Stimulated activated effector memory CD8-positive, alpha-beta T cell treated with anti-CD3 and anti-CD28 coated beads, Interleukin-12 subunit alpha, Interleukin-12 subunit beta, amount 100 ng/mL, for 72 hours (primary cell): ENCODE data around the gene CEP83.

Experiments used
- ATAC-seq: fragments of 150-1000 bp; cut with Tn5 transposase; 2 replicates; pipeline ENCODE4 v1.10.0; 2021
- DNase-seq, 2 donors: peaks; one replicate each; pipeline ENCODE4 v3.0.0; 2021 to 2022; ENCODE audit warnings: low spot score in 2 of 2
- H3K27ac Mint-ChIP-seq: one replicate; pipeline ENCODE4 v1.8.0; 2022; ENCODE audit warnings: mild to moderate bottlenecking, mixed read lengths
- H3K36me3 Mint-ChIP-seq: one replicate; pipeline ENCODE4 v1.8.0; 2022; ENCODE audit warnings: mild to moderate bottlenecking, mixed read lengths
- H3K4me1 Mint-ChIP-seq: one replicate; pipeline ENCODE4 v1.8.0; 2022; ENCODE audit warnings: mixed read lengths
- H3K4me3 Mint-ChIP-seq: one replicate; pipeline ENCODE4 v1.8.0; 2022; ENCODE audit warnings: mild to moderate bottlenecking, mixed read lengths
- H3K9me3 Mint-ChIP-seq: one replicate; pipeline ENCODE4 v1.8.0; 2022; ENCODE audit warnings: mixed read lengths

Gene CEP83

DNA sequence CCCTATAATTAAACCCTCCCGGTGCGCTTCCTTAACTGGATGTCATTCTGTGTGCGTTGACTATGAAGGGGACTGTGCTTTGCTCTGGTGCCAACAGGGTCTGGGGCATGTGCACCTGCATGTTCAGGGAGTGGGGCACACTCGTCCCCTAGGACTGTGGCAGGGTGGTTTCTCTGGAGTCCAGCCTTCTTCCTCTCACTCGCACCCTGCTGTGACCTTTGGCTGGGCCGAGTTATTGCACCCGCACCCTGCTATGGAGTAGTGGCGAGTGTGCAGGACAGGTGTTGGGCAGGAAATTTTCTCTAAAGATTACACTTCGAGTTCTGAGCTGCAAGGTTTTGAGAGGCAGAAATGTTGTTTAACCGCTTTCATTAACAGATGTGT, 172.4 kb downstream of the CEP83 start:
- Mint-ChIP-seq H3K4me3 (no peak overlapping the region), H3K9me3 (no peaks in the 10 kb centered on the region), H3K4me1 (peaks cover 30% of the 10 kb centered on the region), H3K36me3 (peaks cover 40% of the 10 kb centered on the region), H3K27ac (no peak overlapping the region)
- ATAC-seq (no peak), DNase-seq (no peak)

DNA sequence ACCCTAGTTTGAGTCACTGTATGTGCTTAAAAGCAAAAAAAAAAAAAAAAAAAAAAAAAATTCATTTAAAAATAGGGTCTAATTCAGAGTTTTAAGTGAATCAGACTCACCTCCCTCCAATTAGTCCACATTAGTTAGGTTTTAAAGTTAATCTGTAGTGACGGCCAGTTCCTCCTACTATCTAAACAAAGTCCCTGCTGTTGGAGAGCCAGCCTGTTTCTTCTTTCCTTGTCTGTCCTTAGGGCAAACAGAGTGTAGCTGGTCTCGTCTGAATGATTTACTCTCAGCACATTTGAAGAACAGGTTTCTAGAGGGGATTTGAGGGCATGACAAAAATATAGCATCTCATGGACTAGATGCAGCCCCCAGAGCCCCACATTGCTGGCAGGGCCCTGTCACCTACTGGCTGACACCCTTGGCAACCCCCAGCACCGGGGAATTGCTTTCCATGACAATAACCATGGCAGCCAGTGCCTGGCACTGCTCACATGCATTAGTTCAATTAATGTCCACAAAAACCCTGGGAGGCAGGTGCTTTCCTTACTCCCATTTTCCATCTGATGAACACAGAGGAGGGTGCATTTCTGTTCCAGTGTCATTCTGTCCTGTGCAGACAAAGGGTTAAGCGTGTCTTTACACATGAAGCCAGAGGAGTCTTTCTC, 173.0 kb downstream of the CEP83 start:
- Mint-ChIP-seq H3K4me1 (peaks cover 35% of the 10 kb centered on the region), H3K4me3 (no peak overlapping the region), H3K36me3 (peaks cover 37% of the 10 kb centered on the region), H3K27ac (no peak overlapping the region), H3K9me3 (no peaks in the 10 kb centered on the region)
- no peak for DNase-seq
- ATAC-seq = no peak

DNA sequence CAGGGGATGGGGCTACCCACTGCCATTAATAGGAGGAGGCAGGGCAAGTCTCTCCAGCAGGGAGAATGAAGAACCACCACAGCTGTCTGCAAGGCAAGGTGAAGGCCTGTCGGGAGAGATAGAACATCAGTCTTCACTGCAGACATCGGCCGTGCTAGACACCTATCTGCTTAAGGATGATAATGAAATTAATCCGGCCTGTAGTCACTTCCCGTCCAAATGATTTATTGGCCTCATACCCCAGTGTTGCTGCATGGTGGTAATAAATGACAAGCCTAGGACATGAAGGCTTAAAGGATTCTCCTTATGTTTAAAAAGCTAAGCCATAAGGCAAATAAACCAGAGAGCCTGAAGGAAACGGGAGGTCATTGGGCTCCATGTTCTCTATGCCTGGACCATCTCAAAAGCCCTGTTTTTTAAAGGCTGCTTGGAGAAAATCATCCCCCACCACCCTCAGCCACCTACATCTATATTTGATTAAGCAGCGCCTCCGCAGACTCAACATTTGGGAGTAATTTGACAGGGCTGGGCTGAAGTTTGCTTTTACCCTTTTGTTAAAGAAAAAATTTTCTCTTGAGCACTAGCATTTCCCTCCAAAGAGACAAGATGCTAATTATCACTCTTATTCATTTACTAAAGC, 173.6 kb downstream of the CEP83 start:
- Mint-ChIP-seq H3K4me3 (no peak overlapping the region), H3K9me3 (no peaks in the 10 kb centered on the region), H3K36me3 (peaks cover 38% of the 10 kb centered on the region), H3K27ac (no peak overlapping the region), H3K4me1 (peaks cover 38% of the 10 kb centered on the region)
- ATAC-seq = no peak
- DNase-seq = no peak

DNA sequence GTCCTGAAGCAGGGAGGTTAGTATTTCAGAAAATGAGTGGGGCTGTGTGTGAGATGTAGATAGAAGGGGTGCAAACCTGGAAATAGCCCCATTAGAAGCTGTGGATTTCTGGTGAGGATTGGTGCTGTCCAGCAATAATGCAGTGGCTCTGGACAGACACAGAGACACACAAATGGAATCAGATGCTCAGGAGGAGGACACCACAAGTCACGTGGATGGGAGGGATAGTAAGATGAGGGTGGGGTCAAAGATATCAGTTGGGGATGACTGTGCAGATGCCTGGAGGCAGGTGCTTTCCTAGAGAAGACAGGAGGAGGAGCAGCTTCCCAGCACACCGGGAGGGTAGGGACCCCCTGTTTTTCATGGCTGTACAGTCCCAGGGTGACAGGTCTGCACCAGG, 174.8 kb downstream of the CEP83 start:
- ATAC-seq (no peak), DNase-seq (no peak)
- Mint-ChIP-seq H3K27ac (no peak overlapping the region), H3K4me3 (no peak overlapping the region), H3K9me3 (no peaks in the 10 kb centered on the region), H3K4me1 (peaks cover 38% of the 10 kb centered on the region), H3K36me3 (peaks cover 38% of the 10 kb centered on the region)

DNA sequence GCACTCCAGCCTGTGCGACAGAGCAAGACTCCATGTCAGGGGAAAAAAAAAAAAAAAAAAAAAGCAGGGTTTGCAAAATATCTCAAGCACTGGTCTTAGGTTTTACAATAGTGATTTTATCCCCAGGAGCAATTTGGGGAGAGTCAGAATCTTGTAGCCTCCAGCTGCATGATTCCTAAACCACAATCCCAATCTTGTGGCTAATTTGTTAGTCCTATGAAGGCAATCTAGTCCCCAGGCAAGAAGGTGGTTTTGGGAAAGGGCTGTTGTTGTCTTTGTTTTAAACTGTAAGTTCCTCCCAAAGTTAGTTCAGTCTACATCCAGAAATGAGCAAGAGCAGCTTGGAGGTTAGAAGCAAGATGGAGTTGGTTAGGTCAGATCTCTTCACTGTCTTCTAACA, 175.6 kb downstream of the CEP83 start:
- ATAC-seq = no peak
- Mint-ChIP-seq H3K9me3 (no peaks in the 10 kb centered on the region), H3K4me3 (no peak overlapping the region), H3K27ac (no peak overlapping the region), H3K4me1 (peaks cover 38% of the 10 kb centered on the region), H3K36me3 (peaks cover 41% of the 10 kb centered on the region)
- DNase-seq = no peak

DNA sequence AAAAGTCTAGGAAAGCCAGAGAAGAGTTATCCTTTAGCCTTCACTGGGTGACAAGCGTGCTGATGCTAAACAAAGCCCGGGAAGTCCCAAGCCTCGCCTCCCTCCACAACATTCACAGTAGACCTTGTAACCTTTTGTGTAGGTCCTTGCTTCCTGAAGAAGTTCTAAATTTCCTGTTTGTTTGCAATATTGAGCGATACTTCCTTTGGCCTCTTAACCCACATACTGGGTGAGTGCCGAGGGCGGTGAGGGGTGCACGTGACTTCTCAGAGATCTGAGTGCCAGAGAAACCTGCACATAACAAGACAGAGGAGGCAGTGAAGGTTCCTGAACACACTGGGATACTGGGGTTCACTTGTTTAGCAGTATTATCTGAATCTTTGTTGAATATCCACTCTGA, 177.0 kb downstream of the CEP83 start:
- ATAC-seq (peak; percentile 80), DNase-seq (no peak)
- Mint-ChIP-seq H3K4me3 (peak overlapping the region; percentile 64), H3K36me3 (peaks cover 32% of the 10 kb centered on the region), H3K4me1 (peaks cover 38% of the 10 kb centered on the region), H3K27ac (peak overlapping the region; percentile 83), H3K9me3 (no peaks in the 10 kb centered on the region)

DNA sequence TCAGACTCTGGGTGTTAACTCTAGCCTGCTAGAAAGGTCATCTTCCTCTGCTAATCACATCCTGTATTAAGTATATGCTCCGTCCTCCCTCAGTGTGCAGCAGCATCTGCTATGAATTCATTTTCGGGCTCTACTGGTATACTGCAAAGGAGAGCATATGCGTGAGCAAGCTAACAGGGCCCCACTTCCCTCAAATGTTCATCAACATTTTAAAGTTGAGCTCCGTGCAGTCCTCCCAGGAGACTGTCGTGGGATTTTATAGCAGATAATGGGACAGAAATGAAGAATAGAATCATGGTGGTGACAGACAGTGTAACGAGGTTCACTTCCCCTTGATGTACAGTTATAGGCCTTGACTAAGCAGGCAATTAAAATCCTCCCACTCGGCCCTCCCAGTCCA, 179.6 kb downstream of the CEP83 start:
- Mint-ChIP-seq H3K4me3 (no peak overlapping the region), H3K4me1 (peaks cover 32% of the 10 kb centered on the region), H3K9me3 (no peaks in the 10 kb centered on the region), H3K36me3 (peaks cover 25% of the 10 kb centered on the region), H3K27ac (no peak overlapping the region)
- DNase-seq (no peak), ATAC-seq (no peak)

DNA sequence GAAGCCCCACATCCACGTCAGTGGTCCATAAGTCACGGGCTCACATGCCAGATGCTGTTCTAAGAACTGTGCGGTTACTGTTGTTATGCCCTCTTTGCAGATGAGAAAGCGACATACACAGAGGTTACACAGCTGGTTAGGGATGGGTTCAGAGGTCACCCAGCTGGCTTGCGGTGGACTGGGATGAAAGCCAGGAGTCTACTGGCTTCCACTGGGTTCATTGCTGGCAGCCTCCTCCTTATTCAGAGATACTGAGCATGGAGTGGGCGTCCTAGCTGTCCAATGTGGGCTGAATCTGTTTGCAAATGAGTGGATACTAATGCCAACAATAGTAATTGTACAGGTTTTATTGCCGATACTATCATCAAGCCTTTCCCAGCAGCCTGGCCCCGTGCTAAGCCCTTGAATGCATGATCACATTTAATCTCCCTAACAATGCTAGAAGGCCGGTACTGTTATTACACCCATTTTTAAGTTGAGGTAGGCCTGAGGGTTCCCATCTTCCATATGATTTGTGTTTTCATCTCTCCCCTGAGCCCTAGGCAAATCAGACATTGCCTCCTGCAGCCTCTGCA, 182.2 kb downstream of the CEP83 start:
- ATAC-seq (no peak), DNase-seq (no peak)
- H3K36me3 Mint-ChIP-seq = peaks cover 12% of the 10 kb centered on the region
- H3K4me1 Mint-ChIP-seq = peaks cover 17% of the 10 kb centered on the region
- no peaks in the 10 kb centered on the region for H3K9me3 Mint-ChIP-seq
- no peak overlapping the region for H3K4me3 Mint-ChIP-seq
- no peak overlapping the region for H3K27ac Mint-ChIP-seq

DNA sequence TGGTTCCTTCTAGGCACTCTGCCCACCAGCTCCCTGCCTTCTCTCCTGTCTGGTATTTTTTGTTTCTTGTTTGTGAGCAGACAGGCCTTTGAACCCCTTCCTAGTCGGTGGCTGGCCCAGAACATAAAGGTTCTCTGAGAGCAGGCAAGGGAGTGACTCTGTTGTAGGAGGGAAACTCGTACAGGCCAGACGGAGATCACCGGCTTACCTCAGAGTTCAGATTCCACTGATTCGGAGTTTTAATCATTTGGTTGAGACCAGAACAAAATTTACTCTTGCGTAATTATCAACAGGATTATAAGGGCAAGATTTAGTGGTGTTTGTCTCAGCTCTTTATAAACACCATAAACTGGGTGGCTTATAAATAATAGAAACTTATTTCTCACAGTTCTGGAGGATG, 182.9 kb downstream of the CEP83 start:
- Mint-ChIP-seq H3K4me1 (peaks cover 17% of the 10 kb centered on the region), H3K27ac (no peak overlapping the region), H3K9me3 (no peaks in the 10 kb centered on the region), H3K4me3 (no peak overlapping the region), H3K36me3 (peaks cover 8% of the 10 kb centered on the region)
- ATAC-seq (no peak), DNase-seq (no peak)

DNA sequence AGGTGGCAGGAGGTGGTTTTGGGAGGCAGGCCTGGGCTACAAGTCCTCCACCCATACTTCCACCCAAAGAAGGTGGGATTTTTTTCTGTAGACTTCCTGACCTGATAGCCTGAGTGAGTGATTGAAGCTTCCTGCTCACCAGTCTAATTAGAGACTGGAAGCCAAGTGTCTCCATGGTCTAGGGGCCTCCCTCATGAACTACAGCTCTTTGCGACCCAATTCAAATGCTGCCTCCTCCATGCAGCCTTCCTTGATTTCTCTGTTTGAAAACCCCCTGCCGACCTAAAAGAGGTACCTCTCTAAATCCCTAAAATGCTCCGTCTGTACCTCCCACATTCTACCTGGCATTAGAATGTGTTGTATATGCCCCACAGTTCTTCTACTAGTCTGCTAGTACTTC, 186.4 kb downstream of the CEP83 start:
- H3K4me1 Mint-ChIP-seq = peaks cover 38% of the 10 kb centered on the region

DNA sequence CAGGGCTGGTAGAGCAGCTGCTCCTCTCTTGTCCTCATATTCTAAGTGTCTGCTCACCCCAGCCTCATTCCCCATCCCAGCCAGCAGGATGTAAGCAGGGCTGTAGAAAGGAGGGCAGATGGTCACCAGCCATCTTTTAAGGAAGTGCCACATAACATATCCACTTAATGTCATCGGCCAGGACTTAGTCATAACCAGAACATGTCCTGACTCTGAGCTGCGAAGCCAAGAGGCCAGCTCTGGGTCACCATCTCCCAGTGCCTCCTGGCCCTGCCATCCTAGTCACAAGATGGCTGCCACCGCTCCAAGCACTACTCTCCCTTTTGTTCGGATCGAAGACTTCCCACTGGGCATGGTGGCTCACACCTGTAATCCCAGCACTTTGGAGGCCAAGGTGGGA, 187.4 kb downstream of the CEP83 start:
- Mint-ChIP-seq H3K4me3 (no peak overlapping the region), H3K4me1 (peaks cover 47% of the 10 kb centered on the region), H3K36me3 (peaks cover under 1% of the 10 kb centered on the region), H3K9me3 (no peaks in the 10 kb centered on the region), H3K27ac (peak overlapping the region; percentile 41)
- DNase-seq = no peak
- ATAC-seq = no peak

More for the DNA sequence above, 186.4 kb downstream of the CEP83 start:
- H3K36me3 Mint-ChIP-seq = no peaks in the 10 kb centered on the region
- no peaks in the 10 kb centered on the region for H3K9me3 Mint-ChIP-seq
- DNase-seq (no peak), ATAC-seq (no peak)
- H3K4me3 Mint-ChIP-seq = no peak overlapping the region
- H3K27ac Mint-ChIP-seq = no peak overlapping the region

DNA sequence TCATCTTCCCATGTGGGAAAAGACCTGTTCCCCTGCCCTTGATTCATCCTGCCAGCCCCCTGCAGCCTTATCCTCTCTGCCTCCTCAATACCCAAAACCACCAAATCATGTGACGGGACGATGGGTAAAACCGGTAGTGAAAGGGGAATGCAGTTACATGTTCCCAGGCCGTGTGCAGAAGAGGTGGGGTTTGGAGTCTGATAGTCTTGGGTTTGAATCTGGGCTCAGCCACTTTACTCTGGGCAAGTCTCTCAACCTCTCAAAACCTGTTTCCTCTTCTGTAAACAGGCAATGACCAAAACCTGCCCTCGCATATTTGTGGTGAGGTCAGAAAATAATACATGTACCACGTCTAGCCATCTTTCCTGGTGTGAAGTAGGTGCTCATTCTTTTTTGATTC, 188.3 kb downstream of the CEP83 start:
- no peak overlapping the region for H3K4me3 Mint-ChIP-seq
- peaks cover 7% of the 10 kb centered on the region for H3K36me3 Mint-ChIP-seq
- peak; percentile 47 for ATAC-seq
- no peaks in the 10 kb centered on the region for H3K9me3 Mint-ChIP-seq
- peaks cover 53% of the 10 kb centered on the region for H3K4me1 Mint-ChIP-seq
- no peak overlapping the region for H3K27ac Mint-ChIP-seq
- no peak for DNase-seq

DNA sequence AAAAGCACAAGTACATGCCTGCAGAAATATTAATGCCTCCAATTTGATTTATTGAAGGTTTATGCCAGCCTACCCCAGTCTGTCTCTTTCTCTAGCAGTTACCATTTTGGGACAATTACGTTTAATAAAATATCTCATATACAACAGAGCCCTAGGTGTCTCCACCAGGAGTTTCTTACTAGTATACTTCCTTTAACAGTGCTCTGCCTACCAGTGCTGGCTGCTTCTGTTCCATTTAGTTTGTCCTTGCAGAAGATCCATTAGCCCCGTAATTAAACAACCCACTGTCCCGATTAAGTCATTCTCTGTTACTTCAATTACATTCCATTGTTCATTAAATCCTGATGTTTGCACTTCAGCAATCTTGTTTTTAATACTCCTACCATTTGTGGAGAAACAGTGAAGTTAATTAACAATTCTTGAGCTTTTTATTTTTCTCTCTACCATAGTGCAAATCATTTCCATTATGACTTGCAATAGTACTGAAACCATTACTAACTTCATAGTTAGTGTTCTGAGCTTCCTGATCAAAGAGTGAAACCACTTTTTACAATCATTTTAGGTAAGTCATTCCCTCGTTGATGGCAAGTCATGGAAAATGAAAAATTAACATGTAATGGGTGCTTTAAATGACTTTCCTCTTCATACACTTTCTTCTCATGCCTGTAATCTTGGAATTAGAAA, 190.2 kb downstream of the CEP83 start:
- no peak for DNase-seq
- peak overlapping the region; percentile 8 for H3K27ac Mint-ChIP-seq
- H3K9me3 Mint-ChIP-seq = no peaks in the 10 kb centered on the region
- peak overlapping the region; percentile 19 for H3K4me3 Mint-ChIP-seq
- peak; percentile 87 for ATAC-seq
- H3K36me3 Mint-ChIP-seq = peaks cover 22% of the 10 kb centered on the region
- H3K4me1 Mint-ChIP-seq = peaks cover 53% of the 10 kb centered on the region

DNA sequence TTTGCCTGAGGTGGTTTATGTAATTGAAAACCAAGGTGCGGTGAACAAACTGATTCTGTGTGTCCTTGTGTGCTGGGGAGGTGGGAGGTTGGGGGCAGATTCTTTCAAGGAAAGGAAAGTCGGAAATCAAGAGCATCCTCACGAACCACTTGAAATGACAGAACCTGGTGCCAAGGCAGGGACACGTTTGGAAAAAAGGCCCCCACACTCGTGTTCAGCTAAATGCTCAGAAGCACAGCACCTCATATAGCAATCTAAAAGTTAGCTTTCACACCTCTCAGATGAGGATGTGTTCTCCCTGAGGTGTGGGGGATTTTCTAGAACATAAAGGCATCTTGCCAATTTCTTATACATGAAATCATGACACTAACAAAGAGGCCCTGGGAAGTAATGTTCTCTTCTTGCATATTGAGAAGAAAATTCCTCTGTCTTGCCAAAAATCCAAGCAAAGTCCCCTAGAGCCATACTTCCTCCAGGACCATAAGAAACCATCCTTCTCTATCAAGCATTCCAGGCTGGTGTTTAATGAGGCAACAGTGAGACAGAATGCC, 191.7 kb downstream of the CEP83 start:
- no peak overlapping the region for H3K4me3 Mint-ChIP-seq
- ATAC-seq = no peak
- no peak for DNase-seq
- H3K9me3 Mint-ChIP-seq = no peaks in the 10 kb centered on the region
- H3K27ac Mint-ChIP-seq = no peak overlapping the region
- H3K4me1 Mint-ChIP-seq = peaks cover 61% of the 10 kb centered on the region
- peaks cover 29% of the 10 kb centered on the region for H3K36me3 Mint-ChIP-seq

DNA sequence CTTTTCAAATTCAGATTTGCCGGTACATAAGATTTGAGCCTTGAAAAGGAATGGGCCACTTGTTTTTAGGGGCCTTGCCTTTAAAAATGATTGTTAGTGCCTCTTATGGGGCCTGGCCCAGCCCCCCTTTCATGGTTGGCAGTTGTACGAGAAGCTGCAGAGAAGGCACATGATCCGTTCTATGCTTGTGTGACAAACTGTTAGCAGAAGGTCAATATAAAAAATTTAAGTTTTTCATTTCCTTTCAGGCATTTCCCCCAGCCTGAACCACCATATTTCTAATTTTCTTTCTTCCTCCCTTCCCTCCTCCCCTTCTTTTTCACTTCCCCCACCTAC, 192.2 kb downstream of the CEP83 start:
- H3K4me3 Mint-ChIP-seq = no peak overlapping the region
- peaks cover 66% of the 10 kb centered on the region for H3K4me1 Mint-ChIP-seq
- H3K36me3 Mint-ChIP-seq = peaks cover 34% of the 10 kb centered on the region
- no peak for ATAC-seq
- H3K27ac Mint-ChIP-seq = no peak overlapping the region
- H3K9me3 Mint-ChIP-seq = no peaks in the 10 kb centered on the region
- DNase-seq = no peak
